Smooth muscle cell (in vitro differentiated cells): ENCODE results near the gene CDH4. TPM values are rescaled to one million over a fixed set of nuclear protein-coding genes. Genes with fewer than 3 reads are reported as not detected.

ENCODE experiments used
- DNase-seq: peaks from one replicate; lab custom pipeline; 2025; ENCODE audit not compliant: unreplicated experiment; lab: John Stamatoyannopoulos, UW
- H2AFZ ChIP-seq: fragments of 200-600 bp; sonication (generic); 2 replicates; pipeline ENCODE4 v1.6.0; 2016; ENCODE audit warnings: antibody characterized with exemption, low read depth, mild to moderate bottlenecking
- H3F3A ChIP-seq: fragments of 200-600 bp; sonication (generic); 2 replicates; pipeline ENCODE4 v1.6.0; 2017; ENCODE audit warnings: antibody characterized with exemption, low read depth
- H3K27ac ChIP-seq: fragments of 200-600 bp; sonication (generic); 2 replicates; pipeline ENCODE4 v1.5.1; 2016; ENCODE audit warnings: low read depth, mild to moderate bottlenecking
- H3K27me3 ChIP-seq: fragments of 200-600 bp; sonication (generic); 2 replicates; pipeline ENCODE4 v1.6.1; 2016; ENCODE audit warnings: low read depth, mild to moderate bottlenecking
- H3K36me3 ChIP-seq: fragments of 200-600 bp; sonication (generic); 2 replicates; pipeline ENCODE4 v1.5.1; 2016; ENCODE audit warnings: low read depth
- H3K4me1 ChIP-seq: fragments of 200-600 bp; sonication (generic); 2 replicates; pipeline ENCODE4 v1.5.1; 2016; ENCODE audit warnings: low read depth
- H3K4me2 ChIP-seq: fragments of 200-600 bp; sonication (generic); 2 replicates; pipeline ENCODE4 v1.6.0; 2016; ENCODE audit warnings: mild to moderate bottlenecking
- H3K4me3 ChIP-seq: fragments of 200-600 bp; sonication (generic); 2 replicates; pipeline ENCODE4 v1.5.1; 2016; ENCODE audit warnings: mild to moderate bottlenecking
- H3K79me2 ChIP-seq: fragments of 200-600 bp; sonication (generic); 2 replicates; pipeline ENCODE4 v1.6.0; 2016; ENCODE audit warnings: low read depth, mild to moderate bottlenecking
- H3K9ac ChIP-seq: fragments of 200-600 bp; sonication (generic); 2 replicates; pipeline ENCODE4 v1.6.0; 2016; ENCODE audit warnings: low read depth
- H3K9me3 ChIP-seq: fragments of 200-600 bp; sonication (generic); replicated peaks from 2 replicates; pipeline ENCODE4 v1.5.1; 2016; ENCODE audit warnings: low read depth
- H4K20me1 ChIP-seq: fragments of 200-600 bp; sonication (generic); 2 replicates; pipeline ENCODE4 v1.6.0; 2016; ENCODE audit warnings: low read depth
- WGBS: methylation state at CpG from one replicate; pipeline ENCODE4 v1.1.7; 2016; ENCODE audit warnings: low lambda C conversion rate; 5-methylcytosine and 5-hydroxymethylcytosine counted together
- polyA plus RNA-seq: library from polyadenylated mRNA; unstranded; fragments of >200 nt; fragmentation: Nextera tagmentation; extraction: Ambion mirVana; gene quantifications from 2 replicates; pipeline ENCODE4 v1.2.1, GENCODE V29; 2016
- total RNA-seq: library from RNA; depleted of rRNA; stranded (reverse); fragments of >200 nt; gene quantifications from 2 replicates; pipeline ENCODE4 v1.2.3, GENCODE V29; 2014
- TF ChIP-seq, protein P1 (sequence below): fragments of 200-600 bp; sonication (generic); IDR thresholded peaks from 2 replicates; pipeline ENCODE4 v1.5.1; 2017; ENCODE audit warnings: borderline replicate concordance, mild to moderate bottlenecking, antibody characterized with exemption; ENCODE audit not compliant: insufficient read depth, poor library complexity, severe bottlenecking

Gene CDH4
- total and polyA plus RNA-seq, 2 experiments from 2014 or later: 0.03 to 0.04 TPM

GRCh38 chr20:61930776-61931475 is 678.9 kb downstream of the CDH4 start:
- 95% methylated on average over 27 of the region's 28 CpGs for WGBS
- Histone ChIP-seq H3K9ac (no peak overlapping the region), H3K4me2 (no peak overlapping the region), H2AFZ (no peak overlapping the region), H3K4me1 (no peaks in the 10 kb centered on the region), H3F3A (no peaks in the 10 kb centered on the region), H3K36me3 (no peaks in the 10 kb centered on the region), H3K27me3 (no peaks in the 10 kb centered on the region), H3K27ac (no peak overlapping the region), H3K9me3 (no peaks in the 10 kb centered on the region), H3K4me3 (no peak overlapping the region), H3K79me2 (no peaks in the 10 kb centered on the region), H4K20me1 (no peaks in the 10 kb centered on the region)
- no peak for DNase-seq
- TF ChIP-seq, protein P1, sequence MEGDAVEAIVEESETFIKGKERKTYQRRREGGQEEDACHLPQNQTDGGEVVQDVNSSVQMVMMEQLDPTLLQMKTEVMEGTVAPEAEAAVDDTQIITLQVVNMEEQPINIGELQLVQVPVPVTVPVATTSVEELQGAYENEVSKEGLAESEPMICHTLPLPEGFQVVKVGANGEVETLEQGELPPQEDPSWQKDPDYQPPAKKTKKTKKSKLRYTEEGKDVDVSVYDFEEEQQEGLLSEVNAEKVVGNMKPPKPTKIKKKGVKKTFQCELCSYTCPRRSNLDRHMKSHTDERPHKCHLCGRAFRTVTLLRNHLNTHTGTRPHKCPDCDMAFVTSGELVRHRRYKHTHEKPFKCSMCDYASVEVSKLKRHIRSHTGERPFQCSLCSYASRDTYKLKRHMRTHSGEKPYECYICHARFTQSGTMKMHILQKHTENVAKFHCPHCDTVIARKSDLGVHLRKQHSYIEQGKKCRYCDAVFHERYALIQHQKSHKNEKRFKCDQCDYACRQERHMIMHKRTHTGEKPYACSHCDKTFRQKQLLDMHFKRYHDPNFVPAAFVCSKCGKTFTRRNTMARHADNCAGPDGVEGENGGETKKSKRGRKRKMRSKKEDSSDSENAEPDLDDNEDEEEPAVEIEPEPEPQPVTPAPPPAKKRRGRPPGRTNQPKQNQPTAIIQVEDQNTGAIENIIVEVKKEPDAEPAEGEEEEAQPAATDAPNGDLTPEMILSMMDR: no peak

DNA sequence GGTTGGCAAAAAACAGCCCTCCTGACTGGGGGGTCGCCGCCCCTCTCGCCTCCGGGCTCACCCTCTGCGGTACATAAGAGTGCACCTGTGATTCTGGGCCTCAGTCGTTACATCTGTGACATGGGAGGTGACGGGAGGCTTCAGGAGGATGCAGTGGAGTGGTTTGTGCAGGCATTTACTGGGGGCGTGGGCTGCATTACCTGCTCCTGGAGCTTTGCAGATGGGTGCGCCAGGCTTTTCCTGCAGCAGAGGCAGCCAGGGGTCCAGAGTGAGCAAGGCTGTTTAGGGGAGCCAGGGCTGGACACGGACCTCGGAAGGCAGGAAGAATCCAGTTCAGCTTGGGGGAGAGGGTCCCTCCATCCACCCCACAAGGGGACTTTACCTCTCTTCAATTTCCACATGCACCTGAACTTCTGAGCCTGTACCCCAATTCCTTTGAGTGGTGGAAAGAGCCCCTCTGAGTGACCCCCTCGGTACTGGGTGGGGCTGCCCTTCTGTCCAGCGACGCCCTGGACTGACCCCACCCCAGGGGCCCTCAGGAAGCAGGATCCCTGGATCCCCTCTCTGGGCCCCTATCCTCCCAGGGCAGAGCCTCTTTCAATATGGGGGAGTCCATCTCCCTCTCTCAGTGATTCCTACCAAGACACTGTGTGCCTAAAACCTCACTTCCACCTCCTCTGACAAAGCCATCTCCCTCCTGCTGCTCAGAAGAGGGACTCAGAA is 679.6 kb downstream of the CDH4 start:
- H3K4me3 ChIP-seq: no peak overlapping the region
- no peak overlapping the region for H2AFZ ChIP-seq
- no peaks in the 10 kb centered on the region for H3K4me1 ChIP-seq

DNA sequence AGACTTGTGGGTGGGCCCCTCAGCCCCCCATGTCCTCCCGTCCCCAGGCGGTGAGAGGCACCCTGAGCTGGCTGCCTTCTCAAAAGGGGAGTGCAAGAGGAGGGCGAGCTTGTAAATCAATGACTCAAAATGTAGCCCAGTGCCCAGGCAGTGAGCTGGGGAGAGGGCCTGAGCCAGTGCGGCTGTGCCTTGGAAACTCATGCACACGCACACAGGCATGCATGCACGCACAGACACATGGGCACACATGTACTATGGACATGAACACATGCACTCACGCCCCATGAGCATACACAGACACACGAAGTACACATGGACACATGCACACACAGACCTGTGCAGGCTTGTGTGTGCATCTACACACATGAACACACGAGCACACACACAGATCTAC is 680.1 kb downstream of the CDH4 start:
- no peaks in the 10 kb centered on the region for H4K20me1 ChIP-seq
- TF ChIP-seq, protein P1: no peak
- H2AFZ ChIP-seq: no peak overlapping the region
- no peak overlapping the region for H3K4me3 ChIP-seq
- H3K27me3 ChIP-seq: no peaks in the 10 kb centered on the region
- no peaks in the 10 kb centered on the region for H3K4me1 ChIP-seq
- 87% methylated on average over 9 of the region's 9 CpGs for WGBS
- H3K36me3 ChIP-seq: no peaks in the 10 kb centered on the region
- H3K9me3 ChIP-seq: no peaks in the 10 kb centered on the region
- H3F3A ChIP-seq: no peaks in the 10 kb centered on the region
- no peaks in the 10 kb centered on the region for H3K79me2 ChIP-seq
- DNase-seq: no peak
- H3K4me2 ChIP-seq: no peak overlapping the region
- no peak overlapping the region for H3K27ac ChIP-seq
- H3K9ac ChIP-seq: no peak overlapping the region

More for the DNA sequence above, 679.6 kb downstream of the CDH4 start:
- Histone ChIP-seq H3K9ac (no peak overlapping the region), H4K20me1 (no peaks in the 10 kb centered on the region), H3K27ac (no peak overlapping the region), H3K36me3 (no peaks in the 10 kb centered on the region), H3K4me2 (no peak overlapping the region), H3K79me2 (no peaks in the 10 kb centered on the region), H3K27me3 (no peaks in the 10 kb centered on the region), H3K9me3 (no peaks in the 10 kb centered on the region), H3F3A (no peaks in the 10 kb centered on the region)
- TF ChIP-seq, protein P1: no peak
- no peak for DNase-seq
- WGBS: 93% methylated on average over 14 of the region's 14 CpGs
